ENCODE measurements around the gene MRPL58. TPM values are rescaled to one million over a fixed set of nuclear protein-coding genes. Genes with fewer than 3 reads are reported as not detected.

The MRPL58 gene
- total RNA-seq, 1 experiment from 2014 or later = 195 TPM

DNA sequence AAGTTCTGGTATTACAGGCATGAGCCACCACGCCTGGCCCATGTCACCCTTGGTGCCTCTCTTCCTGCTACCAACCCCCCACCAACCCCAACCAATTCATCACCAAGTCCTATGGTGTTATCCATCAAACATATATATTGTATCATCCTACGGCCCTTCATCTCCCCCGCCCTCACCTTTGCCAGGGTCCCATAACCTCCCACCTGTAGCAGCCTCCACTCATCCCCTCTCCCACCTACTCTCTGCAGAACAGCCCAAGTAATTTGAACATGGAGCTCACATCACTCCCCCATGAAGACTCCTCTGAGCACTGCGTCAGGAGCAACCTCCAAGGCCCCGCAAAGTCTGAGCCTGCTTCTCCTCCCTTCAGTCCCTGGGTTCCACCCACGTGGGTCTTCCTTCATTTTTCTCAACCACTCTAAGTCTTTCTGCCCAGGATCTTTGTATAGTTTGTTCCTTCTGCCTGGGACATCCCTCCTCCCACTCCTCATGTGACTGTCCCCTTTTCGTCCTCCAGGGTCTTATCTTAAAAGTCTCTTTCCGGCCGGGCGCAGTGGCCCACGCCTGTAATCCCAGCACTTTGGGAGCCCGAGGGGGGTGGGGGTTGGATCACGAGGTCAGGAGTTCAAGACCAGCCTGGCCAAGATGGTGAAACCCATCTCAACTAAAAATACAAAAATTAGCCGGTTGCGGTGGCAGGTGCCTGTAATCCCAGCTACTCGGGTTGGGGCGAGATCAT is 32.9 kb upstream of the MRPL58 start:
- POLR2A ChIA-PET (ENCODE audit: unreplicated experiment) = interaction anchor here (0.6 kb wide), 1 partner anchor 16 kb away, joined by 3 read pairs; no protein-coding TSS in a partner anchor
- H3K36me3 ChIP-seq (ENCODE audit: low read depth, low read length) = no peaks in the 10 kb centered on the region
- no TSS peak for BruUV-seq (replicated peaks)
- H3K9me2 ChIP-seq (replicated peaks; ENCODE audit: low read length) = no peaks in the 10 kb centered on the region
- H3K27me3 ChIP-seq (ENCODE audit: low read length) = no peaks in the 10 kb centered on the region
- H4K20me1 ChIP-seq (ENCODE audit: low read length) = no peaks in the 10 kb centered on the region
- no peak overlapping the region for H3K4me2 ChIP-seq (ENCODE audit: low read length)
- H2AFZ ChIP-seq (ENCODE audit: low read length) = no peak overlapping the region
- CTCF ChIA-PET = no interaction called here
- no peaks in the 10 kb centered on the region for H3K9me3 ChIP-seq (ENCODE audit: low read length)
- H3K79me2 ChIP-seq (ENCODE audit: low read length) = no peaks in the 10 kb centered on the region
- intact Hi-C loops (cut with micrococcal nuclease) = no loop called here
- no peak for DNase-seq
- TF ChIP-seq EZH2 (IDR thresholded peaks at IDR 0.05; ENCODE audit: low read length, unreplicated experiment) (no peak), EZH2phosphoT487 (IDR thresholded peaks at IDR 0.05; ENCODE audit: borderline replicate concordance, low read length) (no peak)
- TF ChIP-seq, protein P1, sequence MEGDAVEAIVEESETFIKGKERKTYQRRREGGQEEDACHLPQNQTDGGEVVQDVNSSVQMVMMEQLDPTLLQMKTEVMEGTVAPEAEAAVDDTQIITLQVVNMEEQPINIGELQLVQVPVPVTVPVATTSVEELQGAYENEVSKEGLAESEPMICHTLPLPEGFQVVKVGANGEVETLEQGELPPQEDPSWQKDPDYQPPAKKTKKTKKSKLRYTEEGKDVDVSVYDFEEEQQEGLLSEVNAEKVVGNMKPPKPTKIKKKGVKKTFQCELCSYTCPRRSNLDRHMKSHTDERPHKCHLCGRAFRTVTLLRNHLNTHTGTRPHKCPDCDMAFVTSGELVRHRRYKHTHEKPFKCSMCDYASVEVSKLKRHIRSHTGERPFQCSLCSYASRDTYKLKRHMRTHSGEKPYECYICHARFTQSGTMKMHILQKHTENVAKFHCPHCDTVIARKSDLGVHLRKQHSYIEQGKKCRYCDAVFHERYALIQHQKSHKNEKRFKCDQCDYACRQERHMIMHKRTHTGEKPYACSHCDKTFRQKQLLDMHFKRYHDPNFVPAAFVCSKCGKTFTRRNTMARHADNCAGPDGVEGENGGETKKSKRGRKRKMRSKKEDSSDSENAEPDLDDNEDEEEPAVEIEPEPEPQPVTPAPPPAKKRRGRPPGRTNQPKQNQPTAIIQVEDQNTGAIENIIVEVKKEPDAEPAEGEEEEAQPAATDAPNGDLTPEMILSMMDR (conservative IDR thresholded peaks at IDR 0.05; ENCODE audit: low read depth, low read length) = no peak
- H3K9ac ChIP-seq (ENCODE audit: low read length) = no peak overlapping the region
- H3K27ac ChIP-seq (ENCODE audit: low read length) = no peak overlapping the region
- no peaks in the 10 kb centered on the region for H3F3A ChIP-seq (ENCODE audit: low read length, unreplicated experiment)
- no peak for ATAC-seq
- peaks cover 12% of the 10 kb centered on the region for H3K4me1 ChIP-seq (ENCODE audit: insufficient read depth, low read length)
- H3K4me3 ChIP-seq (ENCODE audit: low read length) = no peak overlapping the region

DNA sequence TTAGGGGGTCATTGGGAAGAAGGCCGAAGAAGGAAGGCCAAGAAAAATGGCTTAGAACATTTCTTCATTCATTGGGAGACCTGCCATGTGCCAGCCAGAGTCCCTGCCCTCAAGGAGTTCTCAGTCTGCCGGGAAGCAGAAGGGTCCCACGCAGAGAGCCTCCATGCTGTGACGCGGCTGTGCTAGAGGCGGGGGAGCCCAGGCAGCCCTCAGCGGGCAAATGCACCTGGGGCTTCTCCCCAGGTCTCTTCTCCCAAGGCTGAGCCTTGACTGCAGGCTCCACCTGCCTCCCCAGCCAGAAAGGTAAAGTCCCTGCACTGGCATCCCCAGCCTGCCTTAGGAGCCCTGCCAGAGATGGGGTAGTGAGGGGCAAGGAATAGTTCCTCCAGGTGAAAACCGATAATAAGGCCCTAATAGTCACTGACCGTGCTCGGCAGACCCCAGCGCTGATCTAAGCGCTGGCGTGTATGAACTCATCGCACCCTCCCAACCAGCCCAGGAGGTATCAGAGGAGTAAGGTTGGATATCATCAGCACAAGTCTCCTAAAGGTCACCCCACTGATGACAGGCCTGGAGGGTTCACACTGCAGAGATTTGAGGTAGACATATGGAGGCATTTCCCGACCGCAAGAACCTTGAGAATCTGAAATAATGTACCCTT is 31.0 kb upstream of the MRPL58 start:
- intact Hi-C loops (cut with micrococcal nuclease) = no loop called here
- POLR2A ChIA-PET (ENCODE audit: unreplicated experiment) = no interaction called here

More for the DNA sequence above, 31.0 kb upstream of the MRPL58 start:
- no peaks in the 10 kb centered on the region for H3K79me2 ChIP-seq (ENCODE audit: low read length)
- peak overlapping the region; percentile 78 for H3K4me3 ChIP-seq (ENCODE audit: low read length)
- H3K4me2 ChIP-seq (ENCODE audit: low read length) = peak overlapping the region; percentile 98
- CTCF ChIA-PET = no interaction called here
- H4K20me1 ChIP-seq (ENCODE audit: low read length) = no peaks in the 10 kb centered on the region
- H3K27me3 ChIP-seq (ENCODE audit: low read length) = no peaks in the 10 kb centered on the region
- no peak for ATAC-seq
- no peak for DNase-seq
- BruUV-seq (replicated peaks) = TSS peak; percentile 94
- TF ChIP-seq, protein P1 (conservative IDR thresholded peaks at IDR 0.05; ENCODE audit: low read depth, low read length) = no peak
- TF ChIP-seq EZH2phosphoT487 (IDR thresholded peaks at IDR 0.05; ENCODE audit: borderline replicate concordance, low read length) (no peak), EZH2 (IDR thresholded peaks at IDR 0.05; ENCODE audit: low read length, unreplicated experiment) (no peak)
- no peaks in the 10 kb centered on the region for H3K9me3 ChIP-seq (ENCODE audit: low read length)
- peaks cover 2% of the 10 kb centered on the region for H3F3A ChIP-seq (ENCODE audit: low read length, unreplicated experiment)
- peak overlapping the region; percentile 79 for H3K9ac ChIP-seq (ENCODE audit: low read length)
- H3K4me1 ChIP-seq (ENCODE audit: insufficient read depth, low read length) = peaks cover 12% of the 10 kb centered on the region
- H2AFZ ChIP-seq (ENCODE audit: low read length) = peak overlapping the region; percentile 99
- peak overlapping the region; percentile 50 for H3K27ac ChIP-seq (ENCODE audit: low read length)
- no peaks in the 10 kb centered on the region for H3K9me2 ChIP-seq (replicated peaks; ENCODE audit: low read length)
- no peaks in the 10 kb centered on the region for H3K36me3 ChIP-seq (ENCODE audit: low read depth, low read length)

Measured in PC-3 (cell line).